HEK293 (cell line): Measurements from ENCODE around the gene CDH24.
A peak's percentile ranks its signal among the peaks of the same experiment; 100 is the strongest.

ENCODE experiments used
- BCL11B ChIP-seq: fragments of 450-650 bp; formaldehyde crosslinking; IDR thresholded peaks from 2 replicates; pipeline ENCODE4 v1.5.1; 2016; ENCODE audit warnings: low read depth, missing biosample characterization, missing genetic modification characterization
- GLI4 ChIP-seq: fragments of 450-650 bp; formaldehyde crosslinking; IDR thresholded peaks from 2 replicates; pipeline ENCODE4 v1.5.1; 2016; ENCODE audit warnings: missing biosample characterization, missing genetic modification characterization
- HOXA7 ChIP-seq: sonication (generic); formaldehyde crosslinking; IDR thresholded peaks from 2 replicates; pipeline ENCODE4 v1.8.1; 2022; ENCODE audit warnings: missing genetic modification reagents, borderline replicate concordance
- HOXD13 ChIP-seq: sonication (generic); formaldehyde crosslinking; IDR thresholded peaks from 2 replicates; pipeline ENCODE4 v1.8.0; 2022; ENCODE audit warnings: missing genetic modification reagents, borderline replicate concordance
- KLF8 ChIP-seq: fragments of 450-650 bp; formaldehyde crosslinking; IDR thresholded peaks from 2 replicates; pipeline ENCODE4 v1.5.1; 2016; ENCODE audit warnings: missing biosample characterization, missing genetic modification characterization
- OSR2 ChIP-seq: fragments of 450-650 bp; formaldehyde crosslinking; IDR thresholded peaks from 2 replicates; pipeline ENCODE4 v1.5.1; 2016; ENCODE audit warnings: missing biosample characterization, missing genetic modification characterization
- OVOL3 ChIP-seq: fragments of 450-650 bp; formaldehyde crosslinking; IDR thresholded peaks from 2 replicates; pipeline ENCODE4 v1.5.1; 2016; ENCODE audit warnings: missing biosample characterization, missing genetic modification characterization
- PRDM1 ChIP-seq: fragments of 450-650 bp; formaldehyde crosslinking; IDR thresholded peaks from 2 replicates; pipeline ENCODE4; 2016; ENCODE audit warnings: missing biosample characterization, missing genetic modification characterization
- RBAK ChIP-seq: fragments of 450-650 bp; formaldehyde crosslinking; IDR thresholded peaks from 2 replicates; pipeline ENCODE4 v1.5.1; 2016; ENCODE audit warnings: missing biosample characterization, missing genetic modification characterization
- ZBTB48 ChIP-seq: fragments of 450-650 bp; formaldehyde crosslinking; IDR thresholded peaks from 2 replicates; pipeline ENCODE4 v1.5.1; 2016; ENCODE audit warnings: missing biosample characterization, missing genetic modification characterization
- ZNF138 ChIP-seq: fragments of 450-650 bp; formaldehyde crosslinking; IDR thresholded peaks from 2 replicates; pipeline ENCODE4 v1.5.1; 2016; ENCODE audit warnings: missing biosample characterization, missing genetic modification characterization, borderline replicate concordance
- ZNF140 ChIP-seq: fragments of 450-650 bp; formaldehyde crosslinking; IDR thresholded peaks from 2 replicates; pipeline ENCODE4 v1.5.1; 2016; ENCODE audit warnings: missing biosample characterization, missing genetic modification characterization
- ZNF175 ChIP-seq: fragments of 450-650 bp; formaldehyde crosslinking; IDR thresholded peaks from 2 replicates; pipeline ENCODE4 v1.5.1; 2016; ENCODE audit warnings: missing biosample characterization, missing genetic modification characterization
- ZNF184 ChIP-seq: fragments of 450-650 bp; IDR thresholded peaks from 2 replicates; pipeline ENCODE4 v1.5.1; 2018; ENCODE audit warnings: missing biosample characterization, mild to moderate bottlenecking, missing genetic modification characterization
- ZNF19 ChIP-seq: fragments of 450-650 bp; formaldehyde crosslinking; IDR thresholded peaks from 2 replicates; pipeline ENCODE4; 2016; ENCODE audit warnings: missing biosample characterization, missing genetic modification characterization, low read depth
- ZNF221 ChIP-seq: fragments of 450-650 bp; formaldehyde crosslinking; IDR thresholded peaks from 2 replicates; pipeline ENCODE4 v1.5.1; 2017; ENCODE audit warnings: missing biosample characterization, missing genetic modification characterization, borderline replicate concordance
- ZNF239 ChIP-seq: fragments of 450-650 bp; formaldehyde crosslinking; IDR thresholded peaks from 2 replicates; pipeline ENCODE4 v1.5.1; 2016; ENCODE audit warnings: missing biosample characterization, missing genetic modification characterization
- ZNF266 ChIP-seq: fragments of 450-650 bp; formaldehyde crosslinking; IDR thresholded peaks from 2 replicates; pipeline ENCODE4 v1.5.1; 2016; ENCODE audit warnings: missing biosample characterization, missing genetic modification characterization, low read depth
- ZNF274 ChIP-seq, 2 experiments: fragments of 200-500 bp in 1 of 2; fragments of 450-650 bp in 1 of 2; sonication (Bioruptor generic) in 1 of 2; formaldehyde crosslinking in 1 of 2; IDR thresholded peaks; 2 replicates each; pipeline versions ENCODE4 v1.5.1 to v1.6.1; 2014 to 2016; ENCODE audit warnings: borderline replicate concordance in 1 of 2, inconsistent platforms in 1 of 2, low read length in 1 of 2, missing biosample characterization in 1 of 2, missing genetic modification characterization in 1 of 2
- ZNF362 ChIP-seq: fragments of 450-650 bp; formaldehyde crosslinking; IDR thresholded peaks from 2 replicates; pipeline ENCODE4 v1.5.1; 2016; ENCODE audit warnings: missing biosample characterization, missing genetic modification characterization
- ZNF596 ChIP-seq: fragments of 450-650 bp; IDR thresholded peaks from 2 replicates; pipeline ENCODE4 v1.5.0; 2018; ENCODE audit warnings: missing biosample characterization, mild to moderate bottlenecking, missing genetic modification characterization, moderate library complexity
- ZNF701 ChIP-seq: fragments of 450-650 bp; formaldehyde crosslinking; IDR thresholded peaks from 2 replicates; pipeline ENCODE4 v1.5.1; 2016; ENCODE audit warnings: missing biosample characterization, missing genetic modification characterization
- ZNF76 ChIP-seq: fragments of 450-650 bp; formaldehyde crosslinking; IDR thresholded peaks from 2 replicates; pipeline ENCODE4; 2016; ENCODE audit warnings: low read depth, missing biosample characterization, missing genetic modification characterization, borderline replicate concordance
- ZNF791 ChIP-seq: fragments of 450-650 bp; formaldehyde crosslinking; IDR thresholded peaks from 2 replicates; pipeline ENCODE4 v1.5.1; 2016; ENCODE audit warnings: missing biosample characterization, missing genetic modification characterization
- TF ChIP-seq, protein P1 (sequence below): fragments of 450-650 bp; formaldehyde crosslinking; IDR thresholded peaks from 2 replicates; pipeline ENCODE4 v1.5.1; 2017; ENCODE audit warnings: missing biosample characterization, missing genetic modification characterization
- TF ChIP-seq, protein P2 (sequence below): fragments of 450-650 bp; formaldehyde crosslinking; IDR thresholded peaks from 2 replicates; pipeline ENCODE4 v1.5.1; 2016; ENCODE audit warnings: missing biosample characterization, missing genetic modification characterization
- TF ChIP-seq, protein P3 (sequence below): fragments of 450-650 bp; formaldehyde crosslinking; optimal IDR thresholded peaks from 2 replicates; pipeline ENCODE3; 2016; ENCODE audit warnings: missing biosample characterization, mild to moderate bottlenecking, missing genetic modification characterization
- TF ChIP-seq, protein P4 (sequence below): fragments of 450-650 bp; formaldehyde crosslinking; IDR thresholded peaks from 2 replicates; pipeline ENCODE4 v1.5.1; 2016; ENCODE audit warnings: missing biosample characterization, missing genetic modification characterization
- TF ChIP-seq, protein P5 (sequence below): fragments of 450-650 bp; formaldehyde crosslinking; IDR thresholded peaks from 2 replicates; pipeline ENCODE4 v1.5.1; 2016; ENCODE audit warnings: missing biosample characterization, missing genetic modification characterization

Gene CDH24

DNA sequence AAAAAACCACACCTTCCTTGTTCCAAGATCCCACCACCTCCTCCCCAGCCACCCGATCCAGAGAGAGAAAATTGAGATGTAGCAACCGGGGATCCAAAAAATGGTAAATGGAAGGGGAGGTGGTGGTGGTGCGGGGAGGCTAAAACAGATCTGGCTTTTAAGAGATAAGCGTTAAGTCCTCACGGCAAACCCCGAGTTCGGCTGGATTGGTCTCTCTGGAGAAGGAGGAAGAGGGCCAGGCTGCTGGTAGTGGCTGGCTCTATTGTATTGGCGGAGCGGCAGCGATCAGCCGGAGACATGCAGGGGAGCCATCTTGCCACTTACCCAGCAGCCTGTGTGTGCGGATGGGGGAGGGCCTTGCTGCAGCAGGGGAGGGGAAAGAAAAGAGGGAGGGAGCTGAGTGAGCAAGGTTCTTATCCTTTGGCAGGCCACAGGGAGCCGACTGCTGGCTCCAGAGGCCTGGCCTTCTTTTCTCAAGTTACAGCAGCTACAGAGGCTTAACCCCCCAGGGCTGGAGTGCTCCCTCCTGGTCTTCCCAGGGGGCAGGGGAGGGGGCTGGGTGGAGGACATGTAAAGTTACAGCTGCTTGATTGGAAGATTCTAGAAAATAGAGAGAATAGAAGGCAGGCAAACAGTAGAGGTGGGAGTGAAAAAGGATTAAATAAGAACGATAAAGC is 14.1 kb upstream of the CDH24 start (continued):
- TF ChIP-seq ZNF138 (tag by site-specific recombination): no peak
- TF ChIP-seq ZNF239 (tag by site-specific recombination): no peak
- no peak for TF ChIP-seq ZNF175 (tag by site-specific recombination)
- no peak; the same call in none of the 2 replicates for TF ChIP-seq KLF8
- no peak for TF ChIP-seq ZBTB48 (tag by site-specific recombination)
- TF ChIP-seq ZNF701 (tag by site-specific recombination): no peak
- no peak for TF ChIP-seq ZNF184 (tag by site-specific recombination)
- no peak for TF ChIP-seq HOXA7
- TF ChIP-seq, protein P1, sequence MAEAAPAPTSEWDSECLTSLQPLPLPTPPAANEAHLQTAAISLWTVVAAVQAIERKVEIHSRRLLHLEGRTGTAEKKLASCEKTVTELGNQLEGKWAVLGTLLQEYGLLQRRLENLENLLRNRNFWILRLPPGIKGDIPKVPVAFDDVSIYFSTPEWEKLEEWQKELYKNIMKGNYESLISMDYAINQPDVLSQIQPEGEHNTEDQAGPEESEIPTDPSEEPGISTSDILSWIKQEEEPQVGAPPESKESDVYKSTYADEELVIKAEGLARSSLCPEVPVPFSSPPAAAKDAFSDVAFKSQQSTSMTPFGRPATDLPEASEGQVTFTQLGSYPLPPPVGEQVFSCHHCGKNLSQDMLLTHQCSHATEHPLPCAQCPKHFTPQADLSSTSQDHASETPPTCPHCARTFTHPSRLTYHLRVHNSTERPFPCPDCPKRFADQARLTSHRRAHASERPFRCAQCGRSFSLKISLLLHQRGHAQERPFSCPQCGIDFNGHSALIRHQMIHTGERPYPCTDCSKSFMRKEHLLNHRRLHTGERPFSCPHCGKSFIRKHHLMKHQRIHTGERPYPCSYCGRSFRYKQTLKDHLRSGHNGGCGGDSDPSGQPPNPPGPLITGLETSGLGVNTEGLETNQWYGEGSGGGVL: peak; percentile 95
- no peak for TF ChIP-seq ZNF274 (IDR thresholded peaks at IDR 0.05; ENCODE audit: low read length)
- no peak for TF ChIP-seq ZNF274 (tag by site-specific recombination; IDR thresholded peaks at IDR 0.05; ENCODE audit: borderline replicate concordance)
- no peak for TF ChIP-seq ZNF140
- TF ChIP-seq, protein P2, sequence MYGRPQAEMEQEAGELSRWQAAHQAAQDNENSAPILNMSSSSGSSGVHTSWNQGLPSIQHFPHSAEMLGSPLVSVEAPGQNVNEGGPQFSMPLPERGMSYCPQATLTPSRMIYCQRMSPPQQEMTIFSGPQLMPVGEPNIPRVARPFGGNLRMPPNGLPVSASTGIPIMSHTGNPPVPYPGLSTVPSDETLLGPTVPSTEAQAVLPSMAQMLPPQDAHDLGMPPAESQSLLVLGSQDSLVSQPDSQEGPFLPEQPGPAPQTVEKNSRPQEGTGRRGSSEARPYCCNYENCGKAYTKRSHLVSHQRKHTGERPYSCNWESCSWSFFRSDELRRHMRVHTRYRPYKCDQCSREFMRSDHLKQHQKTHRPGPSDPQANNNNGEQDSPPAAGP: peak; percentile 55; the same call in 1 of the 2 replicates
- no peak for TF ChIP-seq PRDM1
- TF ChIP-seq ZNF76: peak; percentile 88
- no peak for TF ChIP-seq BCL11B
- no peak for TF ChIP-seq ZNF221
- no peak for TF ChIP-seq ZNF362
- TF ChIP-seq HOXD13: no peak
- TF ChIP-seq GLI4 (tag by site-specific recombination): no peak
- TF ChIP-seq, protein P3, sequence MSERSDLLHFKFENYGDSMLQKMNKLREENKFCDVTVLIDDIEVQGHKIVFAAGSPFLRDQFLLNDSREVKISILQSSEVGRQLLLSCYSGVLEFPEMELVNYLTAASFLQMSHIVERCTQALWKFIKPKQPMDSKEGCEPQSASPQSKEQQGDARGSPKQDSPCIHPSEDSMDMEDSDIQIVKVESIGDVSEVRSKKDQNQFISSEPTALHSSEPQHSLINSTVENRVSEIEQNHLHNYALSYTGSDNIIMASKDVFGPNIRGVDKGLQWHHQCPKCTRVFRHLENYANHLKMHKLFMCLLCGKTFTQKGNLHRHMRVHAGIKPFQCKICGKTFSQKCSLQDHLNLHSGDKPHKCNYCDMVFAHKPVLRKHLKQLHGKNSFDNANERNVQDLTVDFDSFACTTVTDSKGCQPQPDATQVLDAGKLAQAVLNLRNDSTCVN (tag by site-specific recombination): no peak
- TF ChIP-seq ZNF266 (tag by site-specific recombination): no peak
- no peak for TF ChIP-seq ZNF791 (tag by site-specific recombination)
- no peak for TF ChIP-seq OVOL3 (tag by site-specific recombination)
- TF ChIP-seq, protein P4, sequence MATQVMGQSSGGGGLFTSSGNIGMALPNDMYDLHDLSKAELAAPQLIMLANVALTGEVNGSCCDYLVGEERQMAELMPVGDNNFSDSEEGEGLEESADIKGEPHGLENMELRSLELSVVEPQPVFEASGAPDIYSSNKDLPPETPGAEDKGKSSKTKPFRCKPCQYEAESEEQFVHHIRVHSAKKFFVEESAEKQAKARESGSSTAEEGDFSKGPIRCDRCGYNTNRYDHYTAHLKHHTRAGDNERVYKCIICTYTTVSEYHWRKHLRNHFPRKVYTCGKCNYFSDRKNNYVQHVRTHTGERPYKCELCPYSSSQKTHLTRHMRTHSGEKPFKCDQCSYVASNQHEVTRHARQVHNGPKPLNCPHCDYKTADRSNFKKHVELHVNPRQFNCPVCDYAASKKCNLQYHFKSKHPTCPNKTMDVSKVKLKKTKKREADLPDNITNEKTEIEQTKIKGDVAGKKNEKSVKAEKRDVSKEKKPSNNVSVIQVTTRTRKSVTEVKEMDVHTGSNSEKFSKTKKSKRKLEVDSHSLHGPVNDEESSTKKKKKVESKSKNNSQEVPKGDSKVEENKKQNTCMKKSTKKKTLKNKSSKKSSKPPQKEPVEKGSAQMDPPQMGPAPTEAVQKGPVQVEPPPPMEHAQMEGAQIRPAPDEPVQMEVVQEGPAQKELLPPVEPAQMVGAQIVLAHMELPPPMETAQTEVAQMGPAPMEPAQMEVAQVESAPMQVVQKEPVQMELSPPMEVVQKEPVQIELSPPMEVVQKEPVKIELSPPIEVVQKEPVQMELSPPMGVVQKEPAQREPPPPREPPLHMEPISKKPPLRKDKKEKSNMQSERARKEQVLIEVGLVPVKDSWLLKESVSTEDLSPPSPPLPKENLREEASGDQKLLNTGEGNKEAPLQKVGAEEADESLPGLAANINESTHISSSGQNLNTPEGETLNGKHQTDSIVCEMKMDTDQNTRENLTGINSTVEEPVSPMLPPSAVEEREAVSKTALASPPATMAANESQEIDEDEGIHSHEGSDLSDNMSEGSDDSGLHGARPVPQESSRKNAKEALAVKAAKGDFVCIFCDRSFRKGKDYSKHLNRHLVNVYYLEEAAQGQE (tag by site-specific recombination): peak; percentile 24; the same call in 1 of the 2 replicates
- TF ChIP-seq OSR2 (tag by site-specific recombination): peak; percentile 91
- no peak for TF ChIP-seq ZNF19 (tag by site-specific recombination)
- TF ChIP-seq, protein P5, sequence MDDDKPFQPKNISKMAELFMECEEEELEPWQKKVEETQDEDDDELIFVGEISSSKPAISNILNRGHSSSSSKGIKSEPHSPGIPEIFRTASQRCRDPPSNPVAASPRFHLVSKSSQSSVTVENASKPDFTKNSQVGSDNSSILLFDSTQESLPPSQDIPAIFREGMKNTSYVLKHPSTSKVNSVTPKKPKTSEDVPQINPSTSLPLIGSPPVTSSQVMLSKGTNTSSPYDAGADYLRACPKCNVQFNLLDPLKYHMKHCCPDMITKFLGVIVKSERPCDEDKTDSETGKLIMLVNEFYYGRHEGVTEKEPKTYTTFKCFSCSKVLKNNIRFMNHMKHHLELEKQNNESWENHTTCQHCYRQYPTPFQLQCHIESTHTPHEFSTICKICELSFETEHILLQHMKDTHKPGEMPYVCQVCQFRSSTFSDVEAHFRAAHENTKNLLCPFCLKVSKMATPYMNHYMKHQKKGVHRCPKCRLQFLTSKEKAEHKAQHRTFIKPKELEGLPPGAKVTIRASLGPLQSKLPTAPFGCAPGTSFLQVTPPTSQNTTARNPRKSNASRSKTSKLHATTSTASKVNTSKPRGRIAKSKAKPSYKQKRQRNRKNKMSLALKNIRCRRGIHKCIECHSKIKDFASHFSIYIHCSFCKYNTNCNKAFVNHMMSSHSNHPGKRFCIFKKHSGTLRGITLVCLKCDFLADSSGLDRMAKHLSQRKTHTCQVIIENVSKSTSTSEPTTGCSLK: no peak
- TF ChIP-seq ZNF596 (tag by site-specific recombination): 0 out of 2 replicates have a peak, but pooled peaks have one; percentile 60
- no peak for TF ChIP-seq RBAK (tag by site-specific recombination)
